ENCODE data around the gene SH3BP5L. TPM values are rescaled to one million over a fixed set of nuclear protein-coding genes. Genes with fewer than 3 reads are reported as not detected.

SH3BP5L gene
- total and polyA plus RNA-seq, 2 of the 13 experiments (the other 11 are each of a cell fraction or from before 2014, with no cell fraction given) = 10.3 to 14.9 TPM

- TF ChIP-seq TSC22D2 (CRISPR knock-in tag; IDR thresholded peaks at IDR 0.05; ENCODE audit: borderline replicate concordance) = 0 out of 2 replicates have a peak, but pooled peaks have one; percentile 53
- TF ChIP-seq ZFP82 (CRISPR knock-in tag; IDR thresholded peaks at IDR 0.05; ENCODE audit: borderline replicate concordance) = no peak; the same call in 1 of the 2 replicates
- TF ChIP-seq ZNF557 (CRISPR knock-in tag; IDR thresholded peaks at IDR 0.05) = 0 out of 2 replicates have a peak, but pooled peaks have one; percentile 36
- TF ChIP-seq ZNF768 (CRISPR knock-in tag; IDR thresholded peaks at IDR 0.05) = no peak
- no peak for TF ChIP-seq NFIC (IDR thresholded peaks at IDR 0.05; ENCODE audit: low read length)
- TF ChIP-seq HBP1 (CRISPR knock-in tag; IDR thresholded peaks at IDR 0.05; ENCODE audit: low read depth) = no peak
- TF ChIP-seq CTCF (CRISPR knock-in tag; IDR thresholded peaks at IDR 0.05) = no peak
- no peak for TF ChIP-seq ZNF720 (CRISPR knock-in tag; IDR thresholded peaks at IDR 0.05)
- no peak for TF ChIP-seq NR1H2 (CRISPR knock-in tag; IDR thresholded peaks at IDR 0.05; ENCODE audit: borderline replicate concordance, low read depth)
- no peak for TF ChIP-seq IRF2 (CRISPR knock-in tag; IDR thresholded peaks at IDR 0.05)
- no peak for TF ChIP-seq AKAP8 (CRISPR knock-in tag; IDR thresholded peaks at IDR 0.05)
- peak; percentile 94 for TF ChIP-seq ZFX (CRISPR knock-in tag; IDR thresholded peaks at IDR 0.05; ENCODE audit: low read depth)
- no peak for TF ChIP-seq ZBTB26 (CRISPR knock-in tag; IDR thresholded peaks at IDR 0.05; ENCODE audit: borderline replicate concordance)
- no peak for TF ChIP-seq PAWR (CRISPR knock-in tag; IDR thresholded peaks at IDR 0.05; ENCODE audit: borderline replicate concordance)
- TF ChIP-seq GATAD1 (CRISPR knock-in tag; IDR thresholded peaks at IDR 0.05) = peak; percentile 69; the same call in 1 of the 2 replicates
- peak; percentile 82; the same call in 1 of the 2 replicates for TF ChIP-seq PRDM15 (CRISPR knock-in tag; IDR thresholded peaks at IDR 0.05)
- TF ChIP-seq SIN3B (IDR thresholded peaks at IDR 0.05; ENCODE audit: low read length) = no peak
- peak; percentile 54; the same call in 1 of the 2 replicates for TF ChIP-seq ZNF816 (CRISPR knock-in tag; IDR thresholded peaks at IDR 0.05; ENCODE audit: borderline replicate concordance)
- no peak for TF ChIP-seq PAX8 (CRISPR knock-in tag; IDR thresholded peaks at IDR 0.05; ENCODE audit: borderline replicate concordance)
- TF ChIP-seq ZNF354B (CRISPR knock-in tag; IDR thresholded peaks at IDR 0.05) = no peak
- no peak for TF ChIP-seq ZFP37 (CRISPR knock-in tag; IDR thresholded peaks at IDR 0.05; ENCODE audit: borderline replicate concordance)
Observed at GRCh38 chr1:248858891-248859889, 33.5 kb upstream of the SH3BP5L start, which contains the start of gene ZNF692 (continued).
